Measurements from ENCODE around the gene DMD. TPM values are rescaled to one million over a fixed set of nuclear protein-coding genes. Genes with fewer than 3 reads are reported as not detected.

Gene DMD
- total and polyA plus RNA-seq, 2 of the 8 experiments (the other 6 are each of a cell fraction or from before 2014, with no cell fraction given), result 4.8 to 7.4 TPM

GRCh38 chrX:31294475-31294874 is 1916.9 kb downstream of the DMD start:
- no peaks in the 10 kb centered on the region for H3K27me3 ChIP-seq (replicated peaks in 1 of 4; ENCODE audit: control insufficient read depth in 3 of 4, extremely low read depth in 1 of 4, insufficient read depth in 3 of 4, low read length in 3 of 4)
- ChIA-PET CTCF (ENCODE audit: partially characterized antibody) (interaction anchor here (0.7 to 1.2 kb wide), 3 partner anchors 257 to 263 kb away, joined by 3 to 4 read pairs (median 3); no protein-coding TSS in a partner anchor), POLR2A (ENCODE audit: partially characterized antibody) (no interaction called here)
- H3K79me1 ChIP-seq (ENCODE audit: low read depth, low read length), result no peaks in the 10 kb centered on the region
- no peaks in the 10 kb centered on the region for H3K9me3 ChIP-seq (ENCODE audit: insufficient read depth in 2 of 2, low read depth in 1 of 2, low read length in 1 of 2)
- H2BK120ac ChIP-seq (replicated peaks; ENCODE audit: low read depth, low read length), result no peak overlapping the region
- no peak overlapping the region for H3K23ac ChIP-seq (ENCODE audit: insufficient read length)
- no peak overlapping the region for H2AFZ ChIP-seq (ENCODE audit: low read length)
- no peak overlapping the region for H4K5ac ChIP-seq (ENCODE audit: insufficient read length, low read depth, low read length)
- H3K9ac ChIP-seq (replicated peaks in 1 of 4; ENCODE audit: extremely low read depth in 1 of 4, low read depth in 3 of 4, low read length in 3 of 4), result no peak overlapping the region
- no peaks in the 10 kb centered on the region for H3K4me1 ChIP-seq (replicated peaks in 1 of 4; ENCODE audit: control insufficient read depth in 3 of 4, insufficient read depth in 4 of 4, low read length in 3 of 4)
- no peak overlapping the region for H3K18ac ChIP-seq (ENCODE audit: extremely low read depth, low read length)
- TF ChIP-seq RFX5 (IDR thresholded peaks at IDR 0.05; ENCODE audit: borderline replicate concordance, low read depth, low read length) (no peak), SAP30 (IDR thresholded peaks at IDR 0.05; ENCODE audit: insufficient read depth, insufficient replicate concordance, low read length) (no peak), BRCA1 (IDR thresholded peaks at IDR 0.05; ENCODE audit: low read depth, low read length) (no peak), RAD21 (IDR thresholded peaks at IDR 0.05 in 1 of 2, conservative IDR thresholded peaks at IDR 0.05 in 1 of 2; ENCODE audit: low read depth in 2 of 2, low read length in 2 of 2) (no peak), RBBP5 (IDR thresholded peaks at IDR 0.05; ENCODE audit: borderline replicate concordance, low read depth, low read length) (no peak), CBX5 (IDR thresholded peaks at IDR 0.05; ENCODE audit: low read depth, low read length) (no peak), KDM5A (IDR thresholded peaks at IDR 0.05; ENCODE audit: low read length) (no peak), POLR2A (IDR thresholded peaks at IDR 0.05; ENCODE audit: control extremely low read depth in 1 of 2, low read depth in 2 of 2, low read length in 2 of 2) (no peak), SUZ12 (IDR thresholded peaks at IDR 0.05; ENCODE audit: low read length) (no peak)
- DNase-seq (ENCODE audit: low read depth in 1 of 2, low spot score in 2 of 2) (no peak), FAIRE-seq (no peak)
- no peak overlapping the region for H4K8ac ChIP-seq (ENCODE audit: extremely low read depth, insufficient read depth, low read length)
- no peak overlapping the region for H2BK12ac ChIP-seq (ENCODE audit: low read depth, low read length)
- no peak overlapping the region for H3K14ac ChIP-seq (ENCODE audit: insufficient read length)
- no peak overlapping the region for H3K4me3 ChIP-seq (ENCODE audit: extremely low read depth in 1 of 4, insufficient read depth in 2 of 4, low read depth in 3 of 4, low read length in 4 of 4)
- H3K23me2 ChIP-seq (ENCODE audit: low read depth, low read length), result no peaks in the 10 kb centered on the region; the same call in 1 of the 2 replicates
- H2BK20ac ChIP-seq (ENCODE audit: low read length), result no peak overlapping the region
- no peak overlapping the region for H2BK15ac ChIP-seq (ENCODE audit: low read length)
- H3K4ac ChIP-seq (replicated peaks; ENCODE audit: insufficient read length, low read depth, low read length), result no peak overlapping the region
- no peak overlapping the region for H3K56ac ChIP-seq (replicated peaks; ENCODE audit: insufficient read length, low read depth, low read length)
- 96% methylated on average over 3 of the region's 3 CpGs; no CpG with 5 or more reads in 1 of the 2 experiments for WGBS, 2 experiments (ENCODE audit: extremely low coverage in 1 of 2, insufficient coverage in 1 of 2, insufficient read length in 1 of 2, insufficient replicate concordance in 2 of 2, low coverage in 1 of 2, low lambda C conversion rate in 2 of 2, missing lambda C conversion rate in 1 of 2)
- H2AK5ac ChIP-seq (ENCODE audit: low read depth, low read length), result no peak overlapping the region
- no peak overlapping the region for H4K91ac ChIP-seq (replicated peaks; ENCODE audit: insufficient read length, low read length)
- H3K79me2 ChIP-seq (ENCODE audit: control insufficient read depth in 1 of 2, insufficient read depth in 2 of 2, low read length in 2 of 2), result no peaks in the 10 kb centered on the region
- no peak overlapping the region for H3K4me2 ChIP-seq (ENCODE audit: insufficient read depth in 1 of 2, low read depth in 2 of 2, low read length in 2 of 2)
- H3K36me3 ChIP-seq (ENCODE audit: control insufficient read depth in 2 of 4, insufficient read depth in 4 of 4, low read length in 3 of 4), result no peaks in the 10 kb centered on the region
- H2BK5ac ChIP-seq (ENCODE audit: low read depth, low read length), result no peak overlapping the region
- no peaks in the 10 kb centered on the region for H4K20me1 ChIP-seq (replicated peaks in 1 of 2; ENCODE audit: control insufficient read depth in 1 of 2, insufficient read depth in 2 of 2, low read length in 2 of 2)
- H3K27ac ChIP-seq (ENCODE audit: low read depth, low read length), result no peak overlapping the region

Measured in H1 (cell line).